HG03460 (cell line): ENCODE measurements around the gene SORT1.

Source experiments
- ATAC-seq: cut with Tn5 transposase; IDR thresholded peaks from one replicate; pipeline ENCODE4 v1.9.1; 2021; ENCODE audit not compliant: unreplicated experiment

The SORT1 gene

GRCh38 chr1:109277434-109278204, 120.1 kb downstream of the SORT1 start:
- peak; percentile 78 for ATAC-seq

GRCh38 chr1:109275706-109276345, 121.9 kb downstream of the SORT1 start:
- no peak for ATAC-seq

- ATAC-seq = no peak
Observed at GRCh38 chr1:109274533-109275476, 122.9 kb downstream of the SORT1 start.

GRCh38 chr1:109273570-109274288, 124.0 kb downstream of the SORT1 start:
- no peak for ATAC-seq

GRCh38 chr1:109272831-109273547, 124.7 kb downstream of the SORT1 start:
- no peak for ATAC-seq

- no peak for ATAC-seq
Observed at GRCh38 chr1:109272021-109272799, 125.5 kb downstream of the SORT1 start.

GRCh38 chr1:109271458-109271857, 126.3 kb downstream of the SORT1 start:
- ATAC-seq = no peak

GRCh38 chr1:109270623-109271317, 126.9 kb downstream of the SORT1 start:
- no peak for ATAC-seq

GRCh38 chr1:109269981-109270622, 127.6 kb downstream of the SORT1 start:
- ATAC-seq = no peak

GRCh38 chr1:109269212-109269980, 128.3 kb downstream of the SORT1 start:
- no peak for ATAC-seq

GRCh38 chr1:109268431-109269211, 129.1 kb downstream of the SORT1 start:
- no peak for ATAC-seq

- no peak for ATAC-seq
Observed at GRCh38 chr1:109267743-109268300, 129.9 kb downstream of the SORT1 start.

GRCh38 chr1:109266965-109267364, 130.8 kb downstream of the SORT1 start:
- no peak for ATAC-seq

- ATAC-seq = no peak
Observed at GRCh38 chr1:109265741-109266330, 131.9 kb downstream of the SORT1 start.

GRCh38 chr1:109265016-109265415, 132.7 kb downstream of the SORT1 start:
- ATAC-seq = no peak

GRCh38 chr1:109264379-109264755, 133.4 kb downstream of the SORT1 start:
- no peak for ATAC-seq
